HEK293 (cell line): ENCODE data around the gene PTPRK.

Experiments
- CTCF ChIP-seq: fragments of 450-650 bp; formaldehyde crosslinking; IDR thresholded peaks from 2 replicates; pipeline ENCODE4 v1.5.1; 2016; ENCODE audit warnings: missing biosample characterization, missing genetic modification characterization
- KLF1 ChIP-seq: fragments of 450-650 bp; formaldehyde crosslinking; IDR thresholded peaks from 2 replicates; pipeline ENCODE4 v1.5.1; 2016; ENCODE audit warnings: missing biosample characterization, missing genetic modification characterization
- YY1 ChIP-seq: fragments of 450-650 bp; formaldehyde crosslinking; IDR thresholded peaks from 2 replicates; pipeline ENCODE4 v1.5.1; 2018; ENCODE audit warnings: missing biosample characterization, missing genetic modification characterization
- ZNF146 ChIP-seq: fragments of 450-650 bp; formaldehyde crosslinking; IDR thresholded peaks from 2 replicates; pipeline ENCODE4 v1.5.1; 2016; ENCODE audit warnings: missing biosample characterization, missing genetic modification characterization
- ZNF362 ChIP-seq: fragments of 450-650 bp; formaldehyde crosslinking; IDR thresholded peaks from 2 replicates; pipeline ENCODE4 v1.5.1; 2016; ENCODE audit warnings: missing biosample characterization, missing genetic modification characterization
- TF ChIP-seq, protein P1 (sequence below): fragments of 450-650 bp; formaldehyde crosslinking; IDR thresholded peaks from 2 replicates; pipeline ENCODE4 v1.5.1; 2016; ENCODE audit warnings: missing biosample characterization, missing genetic modification characterization

DNA sequence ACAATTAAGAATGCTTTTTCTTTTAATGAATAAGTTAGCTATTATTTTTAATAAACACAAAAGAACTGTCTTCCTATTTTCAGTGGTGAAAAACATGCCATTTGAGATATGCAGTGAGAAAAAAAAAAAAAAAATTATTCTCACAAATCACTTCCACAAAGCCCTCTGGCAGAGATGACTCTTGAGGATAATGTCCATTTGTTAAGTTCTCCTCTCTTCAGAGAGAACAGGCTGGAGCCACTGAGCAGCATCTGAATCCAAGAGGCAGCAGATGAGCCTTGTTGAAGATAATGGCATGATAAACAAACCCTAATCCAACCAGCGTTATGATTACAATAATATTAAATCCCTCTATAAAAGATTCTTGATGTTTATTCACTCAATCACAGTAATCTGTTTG, 105.0 kb downstream of the PTPRK start:
- no peak for TF ChIP-seq CTCF (tag by site-specific recombination)
- no peak for TF ChIP-seq ZNF146 (tag by site-specific recombination)
- no peak for TF ChIP-seq YY1 (tag by site-specific recombination)
- TF ChIP-seq, protein P1, sequence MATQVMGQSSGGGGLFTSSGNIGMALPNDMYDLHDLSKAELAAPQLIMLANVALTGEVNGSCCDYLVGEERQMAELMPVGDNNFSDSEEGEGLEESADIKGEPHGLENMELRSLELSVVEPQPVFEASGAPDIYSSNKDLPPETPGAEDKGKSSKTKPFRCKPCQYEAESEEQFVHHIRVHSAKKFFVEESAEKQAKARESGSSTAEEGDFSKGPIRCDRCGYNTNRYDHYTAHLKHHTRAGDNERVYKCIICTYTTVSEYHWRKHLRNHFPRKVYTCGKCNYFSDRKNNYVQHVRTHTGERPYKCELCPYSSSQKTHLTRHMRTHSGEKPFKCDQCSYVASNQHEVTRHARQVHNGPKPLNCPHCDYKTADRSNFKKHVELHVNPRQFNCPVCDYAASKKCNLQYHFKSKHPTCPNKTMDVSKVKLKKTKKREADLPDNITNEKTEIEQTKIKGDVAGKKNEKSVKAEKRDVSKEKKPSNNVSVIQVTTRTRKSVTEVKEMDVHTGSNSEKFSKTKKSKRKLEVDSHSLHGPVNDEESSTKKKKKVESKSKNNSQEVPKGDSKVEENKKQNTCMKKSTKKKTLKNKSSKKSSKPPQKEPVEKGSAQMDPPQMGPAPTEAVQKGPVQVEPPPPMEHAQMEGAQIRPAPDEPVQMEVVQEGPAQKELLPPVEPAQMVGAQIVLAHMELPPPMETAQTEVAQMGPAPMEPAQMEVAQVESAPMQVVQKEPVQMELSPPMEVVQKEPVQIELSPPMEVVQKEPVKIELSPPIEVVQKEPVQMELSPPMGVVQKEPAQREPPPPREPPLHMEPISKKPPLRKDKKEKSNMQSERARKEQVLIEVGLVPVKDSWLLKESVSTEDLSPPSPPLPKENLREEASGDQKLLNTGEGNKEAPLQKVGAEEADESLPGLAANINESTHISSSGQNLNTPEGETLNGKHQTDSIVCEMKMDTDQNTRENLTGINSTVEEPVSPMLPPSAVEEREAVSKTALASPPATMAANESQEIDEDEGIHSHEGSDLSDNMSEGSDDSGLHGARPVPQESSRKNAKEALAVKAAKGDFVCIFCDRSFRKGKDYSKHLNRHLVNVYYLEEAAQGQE (tag by site-specific recombination): no peak
- no peak for TF ChIP-seq ZNF362 (tag by site-specific recombination)
- TF ChIP-seq KLF1 (tag by site-specific recombination): no peak
